H1 (cell line): ENCODE results near the gene BICDL1. TPM values are rescaled to one million over a fixed set of nuclear protein-coding genes. Genes with fewer than 3 reads are reported as not detected.

Source experiments
- CTCF ChIA-PET: fragments of 300-600 bp; sonication (Branson Sonifier 250); formaldehyde crosslinking; loops from one replicate; lab custom pipeline; 2021; ENCODE audit not compliant: partially characterized antibody; lab: Charles Lee
- POLR2A ChIA-PET: fragments of 300-600 bp; sonication (Branson Sonifier 250); formaldehyde crosslinking; loops from one replicate; lab custom pipeline; 2021; ENCODE audit warnings: inconsistent platforms; ENCODE audit not compliant: partially characterized antibody; lab: Charles Lee
- DNase-seq, 2 experiments: peaks; one replicate each; pipeline versions ENCODE4 v3.0.0 to v3.0.0-alpha.2; 2010 to 2022; ENCODE audit warnings: low spot score in 2 of 2, low read depth in 1 of 2, mixed read lengths in 1 of 2
- FAIRE-seq: peaks from 2 replicates; lab custom pipeline; 2011; peaks lifted over from hg19 to GRCh38; lab: Jason Lieb, UNC
- H2AFZ ChIP-seq: 2 replicates; pipeline ENCODE4 v1.8.1; 2012; ENCODE audit warnings: low read length, inconsistent platforms
- H2AK5ac ChIP-seq: 2 replicates; pipeline ENCODE4 v1.6.1; 2013; ENCODE audit warnings: low read depth, low read length
- H2BK120ac ChIP-seq: replicated peaks from 2 replicates; pipeline ENCODE3; 2013; ENCODE audit warnings: low read depth, low read length, inconsistent platforms
- H2BK12ac ChIP-seq: 2 replicates; pipeline ENCODE4 v1.6.1; 2013; ENCODE audit warnings: low read depth, low read length
- H2BK15ac ChIP-seq: 2 replicates; pipeline ENCODE4 v1.6.1; 2013; ENCODE audit warnings: low read length
- H2BK20ac ChIP-seq: 2 replicates; pipeline ENCODE4 v1.6.1; 2013; ENCODE audit warnings: low read length
- H2BK5ac ChIP-seq: 2 replicates; pipeline ENCODE4 v1.6.1; 2013; ENCODE audit warnings: low read depth, low read length
- H3K14ac ChIP-seq: 2 replicates; pipeline ENCODE4 v1.6.1; 2013; ENCODE audit warnings: inconsistent platforms; ENCODE audit not compliant: insufficient read length
- H3K18ac ChIP-seq: 2 replicates; pipeline ENCODE4 v1.6.1; 2013; ENCODE audit warnings: low read length; ENCODE audit errors: extremely low read depth
- H3K23ac ChIP-seq: 2 replicates; pipeline ENCODE4 v1.6.1; 2013; ENCODE audit warnings: inconsistent platforms; ENCODE audit not compliant: insufficient read length
- H3K23me2 ChIP-seq: 2 replicates; pipeline ENCODE4 v1.6.1; 2013; ENCODE audit warnings: low read depth, low read length
- H3K27ac ChIP-seq: 2 replicates; pipeline ENCODE4 v1.6.1; 2011; ENCODE audit warnings: low read depth, low read length, inconsistent platforms
- H3K27me3 ChIP-seq, 4 experiments: replicated peaks in 1 of 4; 1 replicate in 1 of 4; 2 replicates in 3 of 4; pipeline versions ENCODE4 v1.6.1 to v1.8.1; 2011 to 2013; ENCODE audit warnings: low read length in 3 of 4, mild to moderate bottlenecking in 3 of 4, inconsistent platforms in 2 of 4, mixed read lengths in 2 of 4, moderate library complexity in 1 of 4; ENCODE audit not compliant: control insufficient read depth in 3 of 4, insufficient read depth in 3 of 4; ENCODE audit errors: extremely low read depth in 1 of 4
- H3K36me3 ChIP-seq, 4 experiments: 2 replicates each; pipeline versions ENCODE4 v1.6.1 to v1.8.1; 2011 to 2013; ENCODE audit warnings: mild to moderate bottlenecking in 4 of 4, low read length in 3 of 4, moderate library complexity in 2 of 4, control low read depth in 1 of 4, inconsistent platforms in 1 of 4; ENCODE audit not compliant: insufficient read depth in 4 of 4, control insufficient read depth in 2 of 4
- H3K4ac ChIP-seq: replicated peaks from 2 replicates; pipeline ENCODE3; 2013; ENCODE audit warnings: low read length, low read depth, mixed read lengths, inconsistent platforms; ENCODE audit not compliant: insufficient read length
- H3K4me1 ChIP-seq, 4 experiments: replicated peaks in 1 of 4; 1 replicate in 1 of 4; 2 replicates in 3 of 4; pipeline versions ENCODE4 v1.6.1 to v1.8.1; 2011 to 2013; ENCODE audit warnings: low read length in 3 of 4, inconsistent platforms in 2 of 4, mixed read lengths in 1 of 4; ENCODE audit not compliant: insufficient read depth in 4 of 4, control insufficient read depth in 3 of 4
- H3K4me2 ChIP-seq, 2 experiments: 2 replicates each; pipeline versions ENCODE4 v1.6.1 to v1.8.1; 2011 to 2013; ENCODE audit warnings: low read depth in 2 of 2, low read length in 2 of 2, control low read depth in 1 of 2, inconsistent platforms in 1 of 2, mild to moderate bottlenecking in 1 of 2; ENCODE audit not compliant: insufficient read depth in 1 of 2
- H3K4me3 ChIP-seq, 4 experiments: fragments of 200-600, 300-600 bp in 1 of 4; sonication (generic), shearing (Covaris generic), sonication (Bioruptor Twin) in 1 of 4; 2 replicates each; pipeline versions ENCODE4 v1.5.1 to v1.8.1; 2011 to 2016; ENCODE audit warnings: low read length in 4 of 4, low read depth in 3 of 4, control low read depth in 2 of 4, inconsistent platforms in 2 of 4, mild to moderate bottlenecking in 2 of 4, mixed read lengths in 1 of 4, moderate library complexity in 1 of 4; ENCODE audit not compliant: insufficient read depth in 2 of 4; ENCODE audit errors: extremely low read depth in 1 of 4
- H3K56ac ChIP-seq: replicated peaks from 2 replicates; pipeline ENCODE3; 2013; ENCODE audit warnings: low read depth, mild to moderate bottlenecking, mixed read lengths, low read length, inconsistent platforms; ENCODE audit not compliant: insufficient read length
- H3K79me1 ChIP-seq: 2 replicates; pipeline ENCODE4 v1.6.1; 2013; ENCODE audit warnings: low read depth, low read length, control low read depth
- H3K79me2 ChIP-seq, 2 experiments: 2 replicates each; pipeline versions ENCODE4 v1.6.1 to v1.8.1; 2012 to 2013; ENCODE audit warnings: low read length in 2 of 2, mild to moderate bottlenecking in 2 of 2, inconsistent platforms in 1 of 2; ENCODE audit not compliant: insufficient read depth in 2 of 2, control insufficient read depth in 1 of 2
- H3K9ac ChIP-seq, 4 experiments: replicated peaks in 1 of 4; 1 replicate in 1 of 4; 2 replicates in 3 of 4; pipeline versions ENCODE4 v1.6.1 to v1.8.1; 2011 to 2013; ENCODE audit warnings: low read depth in 3 of 4, low read length in 3 of 4, control low read depth in 2 of 4, mild to moderate bottlenecking in 2 of 4, moderate library complexity in 2 of 4, inconsistent platforms in 1 of 4; ENCODE audit errors: extremely low read depth in 1 of 4
- H3K9me3 ChIP-seq, 2 experiments: 2 replicates each; pipeline versions ENCODE4 v1.6.1 to v1.8.1; 2012 to 2013; ENCODE audit warnings: mild to moderate bottlenecking in 2 of 2, moderate library complexity in 2 of 2, control low read depth in 1 of 2, inconsistent platforms in 1 of 2, low read depth in 1 of 2, low read length in 1 of 2, mixed read lengths in 1 of 2; ENCODE audit not compliant: insufficient read depth in 2 of 2
- H4K20me1 ChIP-seq, 2 experiments: replicated peaks in 1 of 2; 2 replicates each; pipeline versions ENCODE3 to v1.8.1; 2011 to 2013; ENCODE audit warnings: inconsistent platforms in 2 of 2, low read length in 2 of 2, mild to moderate bottlenecking in 1 of 2; ENCODE audit not compliant: insufficient read depth in 2 of 2, control insufficient read depth in 1 of 2
- H4K5ac ChIP-seq: 2 replicates; pipeline ENCODE4 v1.6.1; 2013; ENCODE audit warnings: low read length, low read depth, mixed read lengths, inconsistent platforms; ENCODE audit not compliant: insufficient read length
- H4K8ac ChIP-seq: 2 replicates; pipeline ENCODE4 v1.8.0; 2013; ENCODE audit warnings: mild to moderate bottlenecking, moderate library complexity, low read length, inconsistent platforms; ENCODE audit not compliant: insufficient read depth; ENCODE audit errors: extremely low read depth
- H4K91ac ChIP-seq: replicated peaks from 2 replicates; pipeline ENCODE3; 2013; ENCODE audit warnings: low read length, mixed read lengths, inconsistent platforms; ENCODE audit not compliant: insufficient read length
- POLR2A ChIP-seq, 2 experiments: IDR thresholded peaks; 1 replicate in 1 of 2; 2 replicates in 1 of 2; pipeline ENCODE4 v1.6.1; 2011; ENCODE audit warnings: low read depth in 2 of 2, low read length in 2 of 2, mild to moderate bottlenecking in 2 of 2; ENCODE audit errors: control extremely low read depth in 1 of 2
- SIN3A ChIP-seq, 2 experiments: IDR thresholded peaks in 1 of 2; conservative IDR thresholded peaks in 1 of 2; 2 replicates each; pipeline ENCODE4 v1.6.1; 2011 to 2012; ENCODE audit warnings: low read length in 2 of 2, improper control_type of control experiment in 1 of 2, low read depth in 1 of 2, mild to moderate bottlenecking in 1 of 2
- SIX5 ChIP-seq: IDR thresholded peaks from 2 replicates; pipeline ENCODE4 v1.6.1; 2011; ENCODE audit warnings: mild to moderate bottlenecking, low read depth, low read length
- WGBS, 2 experiments: shearing (Covaris generic) in 1 of 2; methylation state at CpG; one replicate each; pipeline versions ENCODE4 v1.1.6 to v1.1.7; 2013 to 2015; ENCODE audit warnings: low lambda C conversion rate in 2 of 2, mixed read lengths in 2 of 2, inconsistent platforms in 1 of 2, low coverage in 1 of 2, missing lambda C conversion rate in 1 of 2; ENCODE audit not compliant: insufficient replicate concordance in 2 of 2, insufficient coverage in 1 of 2, insufficient read length in 1 of 2; ENCODE audit errors: extremely low coverage in 1 of 2, missing lambda C conversion rate in 1 of 2; 5-methylcytosine and 5-hydroxymethylcytosine counted together
- polyA plus RNA-seq, 7 experiments: library from polyadenylated mRNA; depleted of rRNA in 3 of 7; stranded (reverse) in 5 of 7; unstranded in 2 of 7; fragments of >200 nt in 5 of 7; fragments of 200-250 nt in 2 of 7; gene quantifications; 1 replicate in 5 of 7; 2 replicates in 1 of 7; 4 replicates in 1 of 7; pipeline versions ENCODE4 v1.2.1 to v1.2.3, GENCODE V29; 2011 to 2013; ENCODE audit warnings: missing spikeins in 2 of 7, mixed read lengths in 2 of 7
- total RNA-seq: library from RNA; stranded (reverse); fragmentation: NEBNext Ultra II Directional; extraction: Animal tissue kit (Norgen Biotek cat#: 25700); gene quantifications from 2 replicates; pipeline ENCODE4 v1.2.1, GENCODE V29; 2021

BICDL1 gene
- total and polyA plus RNA-seq, 2 of the 8 experiments (the other 6 are each of a cell fraction or from before 2014, with no cell fraction given) = 17.2 to 25.9 TPM

- no peak for FAIRE-seq
- H4K20me1 ChIP-seq = peaks cover 1 to 2% of the 10 kb centered on the region in 2 experiments
- peaks cover 27 to 46% (median 39%) of the 10 kb centered on the region in 4 experiments for H3K36me3 ChIP-seq
- no peaks in the 10 kb centered on the region for H3K9me3 ChIP-seq
- no peak for DNase-seq
- WGBS, 2 experiments = 85% methylated on average over 6 of the region's 6 CpGs; no CpG with 5 or more reads in 1 of the 2 experiments
- H3K79me2 ChIP-seq = no peaks in the 10 kb centered on the region
- no peak overlapping the region for H3K4ac ChIP-seq
- no peak overlapping the region for H3K18ac ChIP-seq
- CTCF ChIA-PET = interaction anchor here (1.0 to 1.5 kb wide), 5 partner anchors 9 to 75 kb away, joined by 3 read pairs; partner anchors contain the start of gene RPLP0
- no peaks in the 10 kb centered on the region; a peak in 1 of 7 replicates for H3K27me3 ChIP-seq
- no peak overlapping the region for H4K91ac ChIP-seq
- POLR2A ChIA-PET = interaction anchor here (0.8 to 16.6 kb wide), 19 partner anchors 9 to 167 kb away, joined by 3 to 266 read pairs (median 4); partner anchors contain the start of genes GCN1, RAB35, RNU4-1 and RNU4-2
- no peak overlapping the region for H2BK12ac ChIP-seq
- no peak overlapping the region for H3K27ac ChIP-seq
- H3K4me2 ChIP-seq = no peak overlapping the region
- H2BK20ac ChIP-seq = no peak overlapping the region
- H2AK5ac ChIP-seq = no peak overlapping the region
- peaks cover 0 to 2% (median under 1%) of the 10 kb centered on the region in 4 experiments; a peak in 1 of 7 replicates for H3K4me1 ChIP-seq
- H4K8ac ChIP-seq = no peak overlapping the region
- TF ChIP-seq SIX5 (no peak), POLR2A (IDR thresholded peaks at IDR 0.05; ENCODE audit: control extremely low read depth in 1 of 2, low read depth in 2 of 2, low read length in 2 of 2) (peak in 1 of 2 experiments; percentile 46; a peak in 2 of 3 replicates), SIN3A (conservative IDR thresholded peaks at IDR 0.05 in 1 of 2, IDR thresholded peaks at IDR 0.05 in 1 of 2; ENCODE audit: low read depth in 1 of 2, low read length in 2 of 2) (no peak)
- H3K23me2 ChIP-seq = no peaks in the 10 kb centered on the region
- H3K9ac ChIP-seq = no peak overlapping the region
- H3K56ac ChIP-seq = no peak overlapping the region
- no peak overlapping the region for H2BK120ac ChIP-seq
- H3K79me1 ChIP-seq = no peaks in the 10 kb centered on the region; the same call in 1 of the 2 replicates
- H4K5ac ChIP-seq = no peak overlapping the region
- H3K4me3 ChIP-seq = no peak overlapping the region
- no peak overlapping the region for H3K23ac ChIP-seq
- H3K14ac ChIP-seq = no peak overlapping the region
- H2BK15ac ChIP-seq = no peak overlapping the region
- H2AFZ ChIP-seq = no peak overlapping the region
- H2BK5ac ChIP-seq = peak overlapping the region; percentile 1; the same call in 1 of the 2 replicates
These were observed 137.0 kb downstream of the BICDL1 start for GRCh38 chr12:120125792-120126634.
